GM12874 (cell line): ENCODE measurements around the gene SYNDIG1.

Source experiments
- TF ChIP-seq, protein P1 (sequence below): IDR thresholded peaks from 2 replicates; pipeline ENCODE4 v1.5.1; 2011; ENCODE audit warnings: low read depth, mild to moderate bottlenecking, control low read depth, low read length, moderate library complexity; ENCODE audit not compliant: insufficient read depth

The SYNDIG1 gene

DNA sequence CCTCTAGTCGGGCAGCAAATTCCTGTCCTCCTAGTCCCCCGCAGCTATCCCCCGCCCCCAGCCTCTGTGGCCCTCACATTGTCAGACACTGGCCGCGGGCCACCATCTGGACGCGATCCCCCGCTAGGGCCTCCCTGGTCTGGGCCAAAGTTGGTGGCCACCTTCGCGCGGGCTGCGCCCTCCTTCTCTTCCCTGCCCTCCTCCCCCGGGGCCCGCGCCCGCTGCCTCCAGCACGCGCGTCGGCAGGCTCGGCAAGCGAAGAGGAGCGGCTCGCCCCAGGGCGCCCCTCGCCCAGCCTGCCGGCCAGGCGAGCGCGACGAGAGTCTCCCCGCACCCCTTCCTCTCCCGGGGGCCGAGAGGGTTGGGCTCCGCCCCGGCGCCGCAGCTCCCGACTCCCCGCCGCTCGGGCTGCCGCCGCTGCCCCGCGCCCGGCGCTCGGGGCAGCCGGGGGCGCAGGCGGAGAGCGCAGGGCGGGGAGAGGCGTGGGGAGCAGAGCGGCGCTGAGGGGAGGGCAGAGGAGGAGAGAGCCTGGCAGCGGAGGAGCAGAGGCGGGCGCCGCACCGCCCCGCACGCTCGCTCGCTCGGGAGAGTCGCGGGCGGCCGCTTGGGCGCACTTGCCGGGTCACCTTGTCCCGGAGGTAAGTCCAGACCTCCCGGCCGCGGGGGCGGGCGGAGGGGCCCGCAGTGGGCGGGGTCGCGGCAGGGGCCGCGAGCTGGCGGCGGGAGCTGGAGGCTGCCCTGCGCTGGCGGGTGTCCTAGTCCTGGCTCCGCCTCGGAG, at the start of gene SYNDIG1:
SYNDIG1 (plus strand) TSS at position 514 of the 778 bp plus-strand sequence. CDS start 73,469 bp downstream, outside the sequence.
- TF ChIP-seq, protein P1, sequence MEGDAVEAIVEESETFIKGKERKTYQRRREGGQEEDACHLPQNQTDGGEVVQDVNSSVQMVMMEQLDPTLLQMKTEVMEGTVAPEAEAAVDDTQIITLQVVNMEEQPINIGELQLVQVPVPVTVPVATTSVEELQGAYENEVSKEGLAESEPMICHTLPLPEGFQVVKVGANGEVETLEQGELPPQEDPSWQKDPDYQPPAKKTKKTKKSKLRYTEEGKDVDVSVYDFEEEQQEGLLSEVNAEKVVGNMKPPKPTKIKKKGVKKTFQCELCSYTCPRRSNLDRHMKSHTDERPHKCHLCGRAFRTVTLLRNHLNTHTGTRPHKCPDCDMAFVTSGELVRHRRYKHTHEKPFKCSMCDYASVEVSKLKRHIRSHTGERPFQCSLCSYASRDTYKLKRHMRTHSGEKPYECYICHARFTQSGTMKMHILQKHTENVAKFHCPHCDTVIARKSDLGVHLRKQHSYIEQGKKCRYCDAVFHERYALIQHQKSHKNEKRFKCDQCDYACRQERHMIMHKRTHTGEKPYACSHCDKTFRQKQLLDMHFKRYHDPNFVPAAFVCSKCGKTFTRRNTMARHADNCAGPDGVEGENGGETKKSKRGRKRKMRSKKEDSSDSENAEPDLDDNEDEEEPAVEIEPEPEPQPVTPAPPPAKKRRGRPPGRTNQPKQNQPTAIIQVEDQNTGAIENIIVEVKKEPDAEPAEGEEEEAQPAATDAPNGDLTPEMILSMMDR, result no peak

DNA sequence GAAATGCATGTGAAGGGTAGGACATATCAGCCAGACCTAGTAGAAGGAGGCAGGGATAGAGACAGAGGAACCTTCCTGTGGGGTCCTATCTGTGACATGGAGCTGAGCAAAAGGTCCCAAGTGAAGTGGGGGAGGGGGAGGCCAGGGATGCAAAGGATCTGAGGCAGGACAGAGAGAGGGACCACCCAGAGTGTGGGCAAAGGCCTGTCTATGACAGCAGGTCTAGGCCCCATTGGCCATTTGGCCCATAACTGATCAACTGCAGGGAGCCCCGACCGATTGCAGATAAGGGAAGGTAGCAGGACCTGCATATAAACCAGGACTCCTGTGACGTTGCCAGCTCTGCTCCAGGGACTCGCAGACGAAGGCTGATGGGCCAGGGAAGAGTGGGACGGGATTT, 49.6 kb upstream of the SYNDIG1 start:
- TF ChIP-seq, protein P1, result no peak

DNA sequence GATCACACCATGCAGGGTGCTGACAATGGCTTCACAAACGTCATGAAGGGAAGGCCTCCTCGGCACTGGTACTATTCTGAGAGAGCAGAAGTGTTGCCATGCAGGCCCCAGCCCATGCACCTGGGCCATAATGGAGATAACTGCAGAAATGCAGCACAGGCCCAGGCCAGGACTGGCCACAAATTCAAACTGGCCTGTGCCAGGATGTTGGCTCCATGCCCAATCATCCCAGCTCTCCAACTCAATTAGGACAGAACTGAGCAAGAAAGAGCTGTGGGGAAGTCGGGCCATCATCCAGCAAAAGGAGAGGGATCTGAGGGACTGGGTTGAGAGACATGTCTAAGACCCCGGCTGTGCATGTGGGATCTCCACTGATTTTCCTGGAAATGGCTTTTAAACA, 48.9 kb upstream of the SYNDIG1 start:
- TF ChIP-seq, protein P1, result no peak

DNA sequence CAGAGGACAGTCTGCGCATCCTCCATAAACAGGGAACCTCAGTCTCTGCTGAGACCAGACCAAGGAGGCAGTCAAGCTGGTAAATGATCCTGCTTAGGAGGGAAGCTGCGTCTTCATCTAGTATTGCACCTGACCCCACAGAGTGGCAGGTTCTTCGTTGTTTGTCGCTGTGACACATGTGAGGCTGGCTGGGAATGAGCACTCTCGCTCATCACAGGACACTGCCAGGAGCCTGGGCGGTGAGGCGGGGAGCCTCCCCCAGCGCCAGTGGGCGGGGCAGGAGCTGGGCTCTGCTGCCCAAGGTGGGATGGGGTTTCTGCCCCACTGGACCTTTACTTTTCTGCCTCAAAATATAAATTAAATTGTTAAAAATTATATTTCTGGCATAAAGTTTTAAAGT, 48.4 kb upstream of the SYNDIG1 start:
- TF ChIP-seq, protein P1, result no peak

DNA sequence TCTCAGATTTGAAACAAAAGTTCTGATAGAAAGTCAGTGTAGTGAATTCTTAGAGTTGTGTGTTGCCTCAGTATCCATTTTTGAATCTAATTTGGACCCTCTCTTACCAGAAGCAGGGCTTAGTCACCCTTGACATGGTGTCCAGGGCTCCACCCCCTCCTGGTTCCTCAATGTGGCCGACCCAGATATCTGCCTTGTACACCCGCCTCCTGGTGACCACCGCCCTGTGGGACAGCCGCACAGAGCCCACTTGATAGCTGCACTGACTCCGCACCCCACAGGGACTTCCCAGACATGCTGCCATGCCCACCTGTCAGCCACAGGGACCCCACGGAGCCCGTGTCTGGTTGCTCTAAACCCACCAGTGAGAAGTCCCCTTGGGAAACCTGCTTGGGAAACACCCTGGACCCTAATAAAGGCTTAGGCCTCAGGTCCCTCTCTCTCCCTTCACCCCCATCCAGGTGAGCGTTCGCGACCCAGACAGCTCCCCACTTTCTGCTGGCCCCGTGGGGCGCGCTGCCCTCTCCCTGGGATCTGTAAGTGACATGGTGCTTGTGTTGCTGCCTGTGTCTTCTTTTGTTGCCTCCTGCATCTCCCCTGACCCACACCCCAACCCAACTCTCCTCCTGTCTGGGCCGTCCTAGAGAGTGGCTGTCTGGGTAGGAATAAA, 47.2 kb upstream of the SYNDIG1 start:
- TF ChIP-seq, protein P1, result no peak

DNA sequence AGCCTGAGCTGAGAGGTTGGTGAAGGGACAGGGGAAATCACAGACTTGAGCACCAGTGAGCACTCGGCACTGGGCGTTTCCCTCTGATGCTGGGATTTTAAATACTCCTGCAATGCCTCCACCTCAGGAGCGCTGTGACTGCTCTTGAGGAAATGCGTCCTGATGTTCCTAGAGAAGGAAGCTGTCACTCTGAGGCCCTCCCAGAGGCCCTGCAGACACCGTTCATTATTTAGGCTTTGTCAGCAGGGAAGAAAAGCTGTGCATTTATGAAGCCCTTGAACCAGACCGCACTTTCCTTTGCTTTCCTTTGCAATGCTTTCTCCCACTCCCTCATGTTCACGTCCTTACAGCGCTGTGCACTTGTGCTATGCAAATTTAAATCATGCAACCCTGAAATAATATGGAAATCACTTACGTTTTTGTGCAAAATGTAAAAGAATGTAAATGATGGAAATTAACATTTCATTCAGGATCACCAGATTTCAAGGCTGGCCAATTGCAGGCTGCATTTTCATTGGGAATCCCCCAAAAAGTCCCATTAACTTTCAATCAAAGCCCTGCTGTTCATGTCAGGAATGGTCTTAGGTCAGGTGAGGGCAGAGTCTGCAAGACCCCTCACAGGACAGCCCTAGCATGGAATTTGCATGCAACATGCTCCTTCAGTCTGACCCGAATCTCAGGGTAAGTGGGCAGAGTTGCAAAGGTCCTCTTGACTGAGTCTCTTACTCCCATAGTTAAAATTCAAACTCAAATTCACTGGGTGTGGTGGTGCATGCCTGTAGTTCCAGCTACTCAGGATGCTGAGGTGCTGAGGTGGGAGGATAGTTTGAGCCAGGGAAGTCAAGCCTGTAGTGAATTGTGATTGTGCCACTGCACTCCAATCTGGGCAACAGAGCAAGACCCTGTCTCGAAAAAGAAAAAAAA, 45.8 kb upstream of the SYNDIG1 start:
- TF ChIP-seq, protein P1, result no peak
